ENCODE results near the gene C14orf180.

The C14orf180 gene

DNA sequence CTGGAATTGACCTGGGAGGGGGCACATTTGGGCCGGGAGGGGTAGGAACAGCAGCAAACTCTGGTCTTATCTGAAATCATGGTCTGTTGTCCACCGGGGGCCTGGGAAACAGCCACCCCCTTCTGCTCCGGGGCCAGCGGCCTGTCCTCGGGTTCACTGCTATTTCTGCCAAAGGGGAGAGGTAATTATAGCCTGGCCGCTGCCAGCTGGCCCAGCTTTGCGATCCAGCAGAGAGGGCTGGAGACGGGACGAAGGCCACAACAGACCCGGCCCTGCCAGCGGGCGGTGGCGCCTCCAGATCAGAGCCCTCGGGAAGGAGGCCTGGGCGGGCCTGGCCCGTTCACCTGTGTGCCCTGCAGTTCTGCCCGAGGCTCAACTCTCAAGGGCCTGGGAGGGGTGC lies at the start of gene C14orf180:
Gene C14orf180 (plus strand): TSS at position 258 of the 400 bp plus-strand sequence. CDS start 6,667 bp downstream, outside the sequence.
- Histone ChIP-seq H3K4me1 (ENCODE audit: low read length) (no peaks in the 10 kb centered on the region), H4K20me1 (ENCODE audit: insufficient read depth, low read length) (no peaks in the 10 kb centered on the region), H2AFZ (ENCODE audit: low read depth, low read length) (no peak within 1 kb of the TSS), H3K27me3 (ENCODE audit: low read depth, low read length) (no peaks in the 10 kb centered on the region), H3K4me3 (ENCODE audit: low read length) (no peak within 1 kb of the TSS), H3K36me3 (replicated peaks; ENCODE audit: low read depth, low read length) (no peaks in the 10 kb centered on the region), H3K9me3 (ENCODE audit: insufficient read depth, low read length) (no peaks in the 10 kb centered on the region), H3K27ac (ENCODE audit: low read length) (no peak within 1 kb of the TSS), H3K9ac (ENCODE audit: low read length) (no peak within 1 kb of the TSS), H3K79me2 (ENCODE audit: low read length) (no peaks in the 10 kb centered on the region), H3K4me2 (ENCODE audit: low read length) (no peak within 1 kb of the TSS)
- TF ChIP-seq EZH2phosphoT487 (IDR thresholded peaks at IDR 0.05; ENCODE audit: low read depth): no peak
- TF ChIP-seq, protein P1, sequence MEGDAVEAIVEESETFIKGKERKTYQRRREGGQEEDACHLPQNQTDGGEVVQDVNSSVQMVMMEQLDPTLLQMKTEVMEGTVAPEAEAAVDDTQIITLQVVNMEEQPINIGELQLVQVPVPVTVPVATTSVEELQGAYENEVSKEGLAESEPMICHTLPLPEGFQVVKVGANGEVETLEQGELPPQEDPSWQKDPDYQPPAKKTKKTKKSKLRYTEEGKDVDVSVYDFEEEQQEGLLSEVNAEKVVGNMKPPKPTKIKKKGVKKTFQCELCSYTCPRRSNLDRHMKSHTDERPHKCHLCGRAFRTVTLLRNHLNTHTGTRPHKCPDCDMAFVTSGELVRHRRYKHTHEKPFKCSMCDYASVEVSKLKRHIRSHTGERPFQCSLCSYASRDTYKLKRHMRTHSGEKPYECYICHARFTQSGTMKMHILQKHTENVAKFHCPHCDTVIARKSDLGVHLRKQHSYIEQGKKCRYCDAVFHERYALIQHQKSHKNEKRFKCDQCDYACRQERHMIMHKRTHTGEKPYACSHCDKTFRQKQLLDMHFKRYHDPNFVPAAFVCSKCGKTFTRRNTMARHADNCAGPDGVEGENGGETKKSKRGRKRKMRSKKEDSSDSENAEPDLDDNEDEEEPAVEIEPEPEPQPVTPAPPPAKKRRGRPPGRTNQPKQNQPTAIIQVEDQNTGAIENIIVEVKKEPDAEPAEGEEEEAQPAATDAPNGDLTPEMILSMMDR (IDR thresholded peaks at IDR 0.05; ENCODE audit: low read depth, low read length): no peak

DNA sequence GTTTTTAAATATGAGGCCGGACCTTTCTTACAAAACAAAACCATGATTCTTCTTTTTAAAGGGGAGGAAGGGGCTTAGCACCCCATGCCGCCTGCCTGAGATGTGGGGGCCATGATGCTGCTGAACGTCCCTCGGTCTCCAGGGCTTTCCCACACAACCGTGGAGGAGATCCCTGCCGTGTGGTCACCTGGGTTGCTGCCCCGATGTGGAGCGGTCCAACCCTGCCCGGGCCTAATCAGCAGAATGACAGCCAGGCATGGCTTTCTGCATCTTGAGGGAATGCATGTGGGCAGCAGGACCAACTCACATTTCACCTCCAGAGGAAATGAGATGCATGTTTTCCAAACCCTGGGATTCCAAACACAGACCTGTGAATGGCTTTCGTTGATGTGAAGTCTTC lies 48.9 kb upstream of the C14orf180 start:
- Histone ChIP-seq H3K27ac (ENCODE audit: low read length) (no peak overlapping the region), H3K4me2 (ENCODE audit: low read length) (no peak overlapping the region), H3K79me2 (ENCODE audit: low read length) (no peaks in the 10 kb centered on the region), H3K4me1 (ENCODE audit: low read length) (no peaks in the 10 kb centered on the region), H3K9ac (ENCODE audit: low read length) (no peak overlapping the region), H3K36me3 (replicated peaks; ENCODE audit: low read depth, low read length) (no peaks in the 10 kb centered on the region), H3K9me3 (ENCODE audit: insufficient read depth, low read length) (no peaks in the 10 kb centered on the region), H3K27me3 (ENCODE audit: low read depth, low read length) (peaks cover 21% of the 10 kb centered on the region; the same call in 1 of the 2 replicates), H2AFZ (ENCODE audit: low read depth, low read length) (no peak overlapping the region), H3K4me3 (ENCODE audit: low read length) (no peak overlapping the region), H4K20me1 (ENCODE audit: insufficient read depth, low read length) (no peaks in the 10 kb centered on the region)
- TF ChIP-seq EZH2phosphoT487 (IDR thresholded peaks at IDR 0.05; ENCODE audit: low read depth): no peak
- TF ChIP-seq, protein P1 (IDR thresholded peaks at IDR 0.05; ENCODE audit: low read depth, low read length): no peak

DNA sequence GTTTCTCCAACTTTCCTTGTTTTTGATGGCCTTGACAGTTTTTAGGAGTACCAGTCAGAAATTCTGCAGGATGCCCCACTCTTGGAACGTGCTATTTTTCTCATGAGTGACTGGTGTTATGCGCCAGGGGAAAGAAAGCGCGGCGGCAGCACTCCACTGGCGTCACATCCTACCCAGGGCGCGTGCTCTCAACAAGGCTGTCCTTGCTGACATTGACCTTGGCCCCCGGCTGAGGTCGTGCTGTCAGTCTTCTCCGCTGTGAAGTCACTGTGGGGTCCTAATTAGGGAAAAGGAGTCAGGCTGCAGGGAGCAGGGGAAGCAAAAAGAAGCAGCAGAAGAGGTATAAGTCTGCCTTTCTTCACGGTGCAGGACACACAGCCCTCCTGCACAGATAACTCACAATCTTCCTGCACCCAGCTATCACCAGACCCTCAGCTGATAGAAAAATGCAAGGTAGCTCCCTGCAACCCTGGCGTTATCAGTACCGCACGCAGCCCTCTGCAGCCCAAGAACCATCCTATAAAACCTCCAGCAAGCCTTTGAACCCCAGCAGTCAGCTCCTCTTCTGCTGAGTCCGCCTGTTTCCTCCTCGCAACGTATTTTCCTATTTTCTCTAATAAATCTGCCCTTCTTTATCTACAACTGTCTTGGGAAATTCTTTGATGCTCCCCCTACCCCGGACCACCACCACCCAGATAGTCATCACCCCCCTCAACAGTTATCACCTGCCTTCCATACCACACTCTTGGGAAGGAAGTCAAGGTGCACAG lies 48.0 kb upstream of the C14orf180 start:
- Histone ChIP-seq H3K4me2 (ENCODE audit: low read length) (no peak overlapping the region), H3K4me1 (ENCODE audit: low read length) (no peaks in the 10 kb centered on the region), H2AFZ (ENCODE audit: low read depth, low read length) (no peak overlapping the region), H4K20me1 (ENCODE audit: insufficient read depth, low read length) (no peaks in the 10 kb centered on the region), H3K9ac (ENCODE audit: low read length) (no peak overlapping the region), H3K79me2 (ENCODE audit: low read length) (no peaks in the 10 kb centered on the region), H3K9me3 (ENCODE audit: insufficient read depth, low read length) (no peaks in the 10 kb centered on the region), H3K36me3 (replicated peaks; ENCODE audit: low read depth, low read length) (no peaks in the 10 kb centered on the region), H3K4me3 (ENCODE audit: low read length) (no peak overlapping the region), H3K27me3 (ENCODE audit: low read depth, low read length) (peaks cover 24% of the 10 kb centered on the region; the same call in 1 of the 2 replicates), H3K27ac (ENCODE audit: low read length) (no peak overlapping the region)
- TF ChIP-seq, protein P1 (IDR thresholded peaks at IDR 0.05; ENCODE audit: low read depth, low read length): no peak

DNA sequence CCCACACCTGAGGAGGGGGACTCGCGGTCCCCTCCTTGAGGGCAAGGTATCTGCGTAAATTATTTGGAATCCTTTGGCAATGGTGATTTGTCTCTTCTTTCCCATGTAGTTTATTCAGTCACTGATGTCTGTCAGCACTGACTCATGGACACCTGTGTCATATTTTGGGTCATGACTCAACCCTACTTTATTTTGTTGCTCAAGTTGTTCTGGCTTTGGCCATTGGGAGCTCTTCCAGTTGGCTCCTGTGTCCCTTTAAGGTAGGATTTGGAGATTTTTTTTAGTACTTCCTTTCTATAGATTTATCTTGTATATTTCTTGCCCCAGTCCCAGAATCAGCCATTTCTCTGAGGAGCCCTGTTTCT lies 47.4 kb upstream of the C14orf180 start:
- no peaks in the 10 kb centered on the region for H3K4me1 ChIP-seq (ENCODE audit: low read length)

More for the DNA sequence above, 47.4 kb upstream of the C14orf180 start:
- Histone ChIP-seq H3K9me3 (ENCODE audit: insufficient read depth, low read length) (no peaks in the 10 kb centered on the region), H3K4me3 (ENCODE audit: low read length) (no peak overlapping the region), H3K79me2 (ENCODE audit: low read length) (no peaks in the 10 kb centered on the region), H2AFZ (ENCODE audit: low read depth, low read length) (no peak overlapping the region), H3K9ac (ENCODE audit: low read length) (no peak overlapping the region), H3K27me3 (ENCODE audit: low read depth, low read length) (peaks cover 25% of the 10 kb centered on the region; the same call in 1 of the 2 replicates), H4K20me1 (ENCODE audit: insufficient read depth, low read length) (no peaks in the 10 kb centered on the region), H3K4me2 (ENCODE audit: low read length) (no peak overlapping the region), H3K36me3 (replicated peaks; ENCODE audit: low read depth, low read length) (no peaks in the 10 kb centered on the region), H3K27ac (ENCODE audit: low read length) (no peak overlapping the region)
- TF ChIP-seq EZH2phosphoT487 (IDR thresholded peaks at IDR 0.05; ENCODE audit: low read depth): no peak
- TF ChIP-seq, protein P1 (IDR thresholded peaks at IDR 0.05; ENCODE audit: low read depth, low read length): no peak

Data from OCI-LY3 (cell line).